ENCODE measurements around the gene FUCA1. TPM values are rescaled to one million over a fixed set of nuclear protein-coding genes. Genes with fewer than 3 reads are reported as not detected.
A peak's percentile ranks its signal among the peaks of the same experiment; 100 is the strongest.
"Not testable (repeated sequence)": the region's sequence is repeated elsewhere in the genome, so short reads cannot be mapped to it uniquely, and the experiment has no call there.

Gene FUCA1
- total and polyA plus RNA-seq, 12 donors, result 17.9 to 109 (median 59.1) TPM

GRCh38 chr1:23803674-23804073 is 64.4 kb downstream of the FUCA1 start:
- Histone ChIP-seq H3K4me3 (no peak overlapping the region), H3K9me3 (replicated peaks in 1 of 3) (no peaks in the 10 kb centered on the region), H3K27ac (no peak overlapping the region), H3K27me3 (no peaks in the 10 kb centered on the region), H3K4me1 (replicated peaks in 1 of 2) (peaks cover 11 to 20% of the 10 kb centered on the region in 2 donors), H3K36me3 (replicated peaks in 1 of 2) (peaks cover 0 to 19% of the 10 kb centered on the region in 2 donors)
- WGBS, 4 donors, result 89 to 93% (median 90%) methylated on average over 5 of the region's 5 CpGs
- intact Hi-C loops (cut with DNase I), result loop anchor here in 1 of 2 donors (10.0 kb wide), 1 partner anchor 61 kb away; the partner anchor contains the start of gene FUCA1
- TF ChIP-seq POLR2A (IDR thresholded peaks at IDR 0.05), result no peak
- TF ChIP-seq CTCF (IDR thresholded peaks at IDR 0.05), result no peak
- DNase-seq, result no peak

- H3K27ac ChIP-seq; DNase-seq; H3K27me3 ChIP-seq; H3K9me3 ChIP-seq (replicated peaks in 1 of 3); H3K4me3 ChIP-seq: not testable (repeated sequence)
- intact Hi-C loops (cut with DNase I), result loop anchor here in 1 of 2 donors (10.0 kb wide), 1 partner anchor 62 kb away; the partner anchor contains the start of gene FUCA1
- Histone ChIP-seq H3K36me3 (replicated peaks in 1 of 2) (peaks cover 0 to 15% of the 10 kb centered on the region in 2 donors), H3K4me1 (replicated peaks in 1 of 2) (peaks cover 11 to 20% of the 10 kb centered on the region in 2 donors)
- 94 to 98% (median 95%) methylated on average over 7 of the region's 7 CpGs for WGBS, 4 donors
Measured at GRCh38 chr1:23802809-23803342, 65.2 kb downstream of the FUCA1 start.

GRCh38 chr1:23801876-23802275 is 66.2 kb downstream of the FUCA1 start:
- 27 to 74% (median 68%) methylated on average over 2 to 10 of the region's 10 CpGs for WGBS, 4 donors

GRCh38 chr1:23801338-23801748 is 66.7 kb downstream of the FUCA1 start:
- WGBS, 4 donors, result 15 to 37% (median 25%) methylated on average over 4 to 19 of the region's 19 CpGs
- H3K27me3 ChIP-seq, result no peaks in the 10 kb centered on the region
- peak overlapping the region in 4 of 5 donors; percentile 84 to 88 (median 86) for H3K27ac ChIP-seq
- peak overlapping the region in 3 of 4 donors; percentile 43 to 60 (median 49) for H3K4me3 ChIP-seq
- no peaks in the 10 kb centered on the region for H3K9me3 ChIP-seq (replicated peaks in 1 of 3)
- peaks cover 0 to 15% of the 10 kb centered on the region in 2 donors for H3K36me3 ChIP-seq (replicated peaks in 1 of 2)
- TF ChIP-seq POLR2A (IDR thresholded peaks at IDR 0.05) (no peak), CTCF (IDR thresholded peaks at IDR 0.05) (no peak)
- peaks cover 11 to 20% of the 10 kb centered on the region in 2 donors for H3K4me1 ChIP-seq (replicated peaks in 1 of 2)
- DNase-seq, result peak in 3 of 7 donors; percentile 37 to 57 (median 53)
- intact Hi-C loops (cut with DNase I), result loop anchor here in 1 of 2 donors (10.0 kb wide), 1 partner anchor 63 kb away; the partner anchor contains the start of gene FUCA1

More at GRCh38 chr1:23801876-23802275, 66.2 kb downstream of the FUCA1 start:
- peak in 1 of 7 donors; percentile 42 for DNase-seq
- Histone ChIP-seq H3K4me3 (no peak overlapping the region), H3K27ac (peak overlapping the region in 3 of 5 donors; percentile 84 to 87 (median 85)), H3K36me3 (replicated peaks in 1 of 2) (peaks cover 0 to 12% of the 10 kb centered on the region in 2 donors), H3K27me3 (no peaks in the 10 kb centered on the region), H3K9me3 (replicated peaks in 1 of 3) (no peaks in the 10 kb centered on the region), H3K4me1 (replicated peaks in 1 of 2) (peaks cover 11 to 20% of the 10 kb centered on the region in 2 donors)
- intact Hi-C loops (cut with DNase I), result loop anchor here in 1 of 2 donors (10.0 kb wide), 1 partner anchor 63 kb away; the partner anchor contains the start of gene FUCA1
- no peak for TF ChIP-seq POLR2A (IDR thresholded peaks at IDR 0.05)
- TF ChIP-seq CTCF (IDR thresholded peaks at IDR 0.05), result no peak
